NCI-H510A treated with DMSO at 0.1 percent for 48 hours (cell line): ENCODE data around the gene TMEM52B.
A peak's percentile ranks its signal among the peaks of the same experiment; 100 is the strongest.

ENCODE experiments used
- DNase-seq: peaks from one replicate; lab custom pipeline; 2025; lab: John Stamatoyannopoulos, UW

The TMEM52B gene

GRCh38 chr12:10178821-10179220 lies at the start of gene TMEM52B:
Gene TMEM52B, plus strand, starts transcription at chr12:10179032. Its CDS starts 543 bp downstream, at chr12:10179575.
- DNase-seq, result no peak

GRCh38 chr12:10130042-10130441 lies 48.8 kb upstream of the TMEM52B start, which contains the start of gene CLEC7A:
Gene CLEC7A, minus strand, starts transcription at chr12:10130199. Its CDS starts 117 bp downstream, at chr12:10130082.
- DNase-seq, result peak; percentile 25

DNA sequence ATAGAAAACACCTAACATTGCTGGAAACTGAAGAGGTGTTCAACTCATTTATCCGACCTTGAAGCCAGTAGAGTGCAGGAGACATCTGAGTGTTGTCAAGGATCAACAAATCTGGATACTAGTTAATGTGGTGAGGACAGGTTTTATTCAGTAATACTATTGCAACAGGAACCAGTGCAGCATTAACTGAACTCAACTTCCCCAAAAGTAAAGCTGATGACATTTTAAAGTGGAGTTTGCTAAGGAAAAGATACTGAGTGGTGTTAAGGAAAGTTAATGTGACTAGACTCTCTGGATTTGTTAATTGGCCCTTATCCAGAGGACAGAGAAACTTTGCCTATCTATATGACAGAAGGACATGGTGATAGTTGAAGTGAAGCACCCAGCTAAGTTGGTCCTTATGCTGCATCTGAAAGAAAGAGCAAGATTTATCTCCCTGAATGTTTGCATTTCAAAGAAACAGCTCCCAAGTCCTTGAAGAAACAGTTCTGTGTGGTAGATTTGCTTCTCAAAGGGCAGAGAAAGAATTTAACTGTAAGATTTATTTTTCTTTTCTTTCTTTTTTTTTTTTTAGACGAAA lies 47.6 kb upstream of the TMEM52B start:
- DNase-seq, result no peak

DNA sequence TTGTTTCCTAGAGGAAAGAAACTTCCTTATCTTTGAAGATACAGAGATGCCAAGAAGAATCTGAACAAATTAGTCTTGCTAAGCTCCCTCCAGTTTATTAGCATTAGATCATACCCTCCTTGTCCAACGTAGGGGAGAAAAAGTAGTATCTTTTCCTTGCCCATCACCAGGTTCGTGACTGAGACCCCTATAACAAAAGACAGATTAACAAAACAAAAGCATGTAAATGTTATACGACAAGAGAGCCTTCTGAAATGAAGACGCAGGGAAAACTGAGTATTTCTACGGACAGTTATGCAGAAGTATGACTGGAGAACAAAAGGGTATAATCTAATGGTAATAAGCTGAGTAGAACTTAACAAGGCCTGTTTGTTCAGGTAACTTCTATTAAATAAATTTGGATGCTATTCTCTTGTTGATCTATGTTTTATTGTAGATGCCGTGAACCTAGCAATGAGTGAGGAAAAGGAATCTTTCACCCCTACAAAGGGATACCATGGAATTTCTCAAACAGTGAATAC lies 45.9 kb upstream of the TMEM52B start:
- no peak for DNase-seq

DNA sequence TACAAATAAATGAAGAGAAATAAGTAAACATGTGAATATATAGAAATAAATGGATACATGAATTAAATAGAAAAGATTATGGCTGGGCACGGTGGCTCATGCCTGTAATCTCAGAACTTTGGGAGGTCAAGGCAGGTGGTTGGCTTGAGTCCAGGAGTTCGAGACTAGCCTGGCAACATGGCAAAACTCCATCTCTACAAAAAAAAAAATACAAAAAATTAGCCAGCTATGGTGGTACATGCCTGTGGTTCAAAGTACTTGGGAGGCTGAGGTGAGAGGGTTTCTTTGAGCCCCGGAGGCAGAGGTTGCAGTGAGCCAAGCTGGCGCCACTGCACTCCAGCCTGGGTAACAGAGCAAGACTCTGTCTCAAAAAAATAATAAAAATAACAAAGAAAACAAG lies 43.7 kb upstream of the TMEM52B start:
- no peak for DNase-seq

- DNase-seq, result no peak
Measured at GRCh38 chr12:10136637-10137205, 42.1 kb upstream of the TMEM52B start.

DNA sequence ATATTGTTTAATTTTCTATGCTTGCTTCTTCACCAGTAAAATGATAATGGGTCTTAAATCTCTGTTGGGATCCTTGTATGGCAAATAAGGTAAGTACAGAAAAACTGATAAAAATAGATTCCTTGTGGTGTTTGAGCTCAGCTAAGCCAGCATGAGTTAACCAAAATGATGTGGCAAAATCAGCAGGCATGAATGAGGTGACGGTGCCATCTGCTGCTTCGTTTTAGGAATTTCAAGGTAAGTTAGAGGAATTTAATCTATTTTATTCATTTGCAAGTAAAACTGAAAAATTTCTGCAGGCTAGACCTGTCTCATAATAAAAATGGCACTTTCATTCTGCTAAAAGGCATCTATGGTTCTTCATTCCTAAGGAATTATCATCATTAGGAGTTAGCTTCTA lies 38.8 kb upstream of the TMEM52B start:
- peak; percentile 71 for DNase-seq

GRCh38 chr12:10142976-10143589 lies 35.7 kb upstream of the TMEM52B start:
- DNase-seq, result no peak

DNA sequence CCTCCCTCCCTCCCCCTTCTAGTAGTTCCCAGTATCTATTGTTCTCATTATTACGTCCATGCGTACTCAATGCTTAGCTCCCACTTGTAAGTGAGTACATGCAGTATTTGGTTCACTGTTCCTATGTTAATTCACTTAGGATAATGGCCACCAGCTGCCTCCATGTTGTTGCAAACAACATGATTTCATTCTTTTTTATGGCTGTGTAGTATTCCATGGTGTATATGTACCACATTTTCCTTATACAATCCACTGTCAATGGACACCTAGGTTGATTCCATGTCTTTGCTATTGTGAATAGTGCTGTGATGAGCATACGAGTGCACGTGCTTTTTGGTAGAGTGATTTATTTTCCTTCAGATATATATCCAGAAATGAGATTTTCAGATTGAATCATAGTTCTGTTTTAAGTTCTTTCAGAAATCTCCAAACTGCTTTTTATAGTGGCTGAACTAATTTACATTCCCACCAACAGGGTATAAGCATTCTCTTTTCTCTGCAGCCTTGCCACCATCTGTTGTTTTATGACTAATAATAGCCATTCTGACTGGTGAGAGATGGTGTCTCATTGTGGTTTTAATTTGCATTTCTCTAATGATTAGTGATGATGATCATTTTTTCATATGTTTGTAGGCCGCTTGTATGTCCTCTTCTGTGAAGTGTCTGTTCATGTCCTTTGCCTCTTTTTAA lies 31.0 kb upstream of the TMEM52B start:
- no peak for DNase-seq

DNA sequence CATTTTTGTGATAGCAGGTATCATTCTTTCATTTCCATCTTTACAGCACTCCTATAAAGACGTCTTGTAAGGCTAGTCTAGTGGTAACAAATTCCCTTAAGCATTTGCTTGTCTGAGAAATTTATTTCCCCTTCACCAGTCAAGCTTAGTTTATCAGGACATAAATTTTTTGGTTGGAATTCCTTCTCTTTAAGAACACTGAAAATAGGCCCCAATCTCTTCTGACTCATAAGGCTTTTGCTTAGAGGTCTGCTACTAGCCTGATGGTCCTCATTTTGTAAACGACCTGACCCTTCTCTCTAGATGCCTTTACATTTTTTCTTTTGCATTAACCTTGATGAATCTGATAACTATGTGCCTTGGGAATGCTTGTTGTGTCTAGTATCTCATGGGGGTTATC lies 27.2 kb upstream of the TMEM52B start:
- DNase-seq, result no peak

DNA sequence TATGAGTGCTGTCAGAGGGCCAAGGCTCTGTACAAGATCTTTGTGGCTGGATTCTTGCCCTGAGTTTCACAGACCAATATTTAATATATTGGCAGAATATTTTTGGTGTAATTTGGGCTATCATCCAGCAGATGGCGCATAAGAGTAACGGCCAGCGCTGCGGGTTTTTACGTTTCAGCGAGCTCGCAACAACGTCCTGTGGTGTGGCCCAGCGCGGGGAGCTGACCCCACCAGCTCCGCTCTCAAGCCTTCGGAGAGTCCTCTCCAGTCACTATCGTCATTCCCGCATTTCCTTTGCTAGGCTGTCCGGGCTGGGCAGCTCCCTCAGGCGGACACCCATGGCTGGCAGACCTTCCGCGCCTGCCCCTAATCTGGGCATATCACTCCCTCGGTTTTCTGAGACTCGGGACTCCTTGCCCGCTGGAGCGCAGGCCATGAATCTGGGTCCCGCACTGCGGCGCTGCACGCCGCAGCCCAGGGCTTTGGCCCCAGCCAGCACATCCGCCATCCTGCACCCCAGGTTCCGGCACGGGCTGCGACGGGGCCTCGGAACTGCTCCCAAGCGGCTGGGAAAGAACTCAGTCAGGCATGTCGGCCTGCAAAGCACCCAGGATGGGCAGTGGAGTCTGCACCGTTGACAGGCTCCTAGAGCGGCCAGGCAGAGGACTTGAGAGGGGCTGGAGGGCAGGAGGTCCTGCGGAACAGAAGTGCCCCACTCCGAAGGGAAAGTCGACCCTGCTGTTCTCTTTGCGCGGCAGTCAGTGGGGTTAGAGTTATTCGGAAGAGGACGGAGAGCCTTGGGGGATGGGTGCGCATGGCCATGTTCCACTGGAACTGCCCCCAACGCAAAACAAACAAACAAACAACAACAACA lies 25.3 kb upstream of the TMEM52B start:
- peak; percentile 74 for DNase-seq

- no peak for DNase-seq
Measured at GRCh38 chr12:10154145-10154496, 24.7 kb upstream of the TMEM52B start.

DNA sequence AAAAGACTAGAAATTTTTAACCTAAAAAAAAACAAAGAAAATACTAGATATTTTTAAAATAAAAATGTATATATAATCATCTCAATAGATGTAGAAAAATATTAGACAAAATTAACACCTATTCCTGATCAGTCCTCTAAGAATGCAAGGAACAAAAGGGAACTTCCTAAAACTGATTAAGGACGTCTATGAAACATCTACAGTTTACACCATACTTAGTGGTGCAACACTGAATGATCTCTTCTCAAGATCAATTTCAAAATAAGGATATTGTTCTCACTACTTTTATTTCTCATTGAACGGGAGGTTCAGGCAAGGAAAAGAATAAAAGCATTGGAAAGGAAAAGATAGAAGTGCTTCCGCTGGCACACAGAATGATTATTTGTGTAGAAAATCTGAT lies 22.9 kb upstream of the TMEM52B start:
- no peak for DNase-seq

GRCh38 chr12:10158406-10158805 lies 20.4 kb upstream of the TMEM52B start:
- no peak for DNase-seq

DNA sequence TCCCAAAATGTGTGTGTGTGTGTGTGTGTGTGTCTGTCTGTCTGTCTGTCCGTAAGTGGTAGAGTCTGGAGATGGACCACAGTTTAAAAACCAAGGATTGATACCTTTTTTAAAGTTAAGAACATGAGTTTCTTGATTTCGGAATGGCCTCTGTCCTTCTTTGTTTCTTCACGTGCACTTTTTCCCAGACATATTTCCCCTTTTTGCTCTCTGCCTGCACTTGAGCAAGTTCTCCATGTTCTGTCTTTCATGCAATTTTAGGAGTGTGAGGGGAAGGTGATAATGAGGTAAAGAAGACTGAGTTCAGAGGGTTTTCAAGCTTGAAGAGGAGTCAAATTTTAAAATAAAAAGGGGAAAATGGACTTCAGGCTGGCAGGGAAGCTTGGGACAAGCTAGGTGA lies 19.6 kb upstream of the TMEM52B start:
- no peak for DNase-seq

DNA sequence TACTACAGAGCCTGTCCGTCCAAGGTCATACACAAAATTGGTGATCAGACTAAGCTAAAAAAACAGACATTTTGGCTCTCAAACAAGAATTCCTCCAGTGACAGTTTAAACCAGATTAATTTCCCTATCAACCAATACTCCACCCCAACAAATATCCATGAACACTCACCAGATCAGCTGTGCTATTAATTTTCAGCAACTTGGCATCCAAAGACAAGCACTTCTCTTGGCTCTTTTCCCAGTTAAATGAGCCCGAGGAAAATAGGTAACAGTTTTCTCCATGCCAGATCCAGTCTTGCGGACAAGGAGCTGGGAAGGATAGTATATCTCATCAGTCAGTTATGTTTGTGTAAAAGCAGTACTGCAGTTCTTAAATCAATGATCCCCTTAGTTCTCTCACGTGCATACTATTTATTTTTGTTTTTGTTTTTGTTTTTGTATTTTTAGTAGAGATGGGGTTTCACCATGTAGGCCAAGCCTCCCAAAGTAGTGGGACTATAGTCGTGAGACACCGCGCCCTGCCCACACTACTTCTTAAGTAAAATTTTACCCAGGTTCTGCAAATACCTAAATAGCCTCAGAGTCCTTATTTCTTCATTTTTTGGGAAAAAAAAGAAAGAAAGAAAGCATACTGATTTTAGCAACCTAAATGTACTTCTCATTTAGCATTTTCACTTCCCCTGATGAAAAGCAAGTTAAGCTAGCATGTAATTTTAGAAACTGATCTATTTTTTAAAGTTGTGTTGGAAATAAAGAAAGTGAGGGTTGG lies 18.0 kb upstream of the TMEM52B start:
- DNase-seq, result no peak

DNA sequence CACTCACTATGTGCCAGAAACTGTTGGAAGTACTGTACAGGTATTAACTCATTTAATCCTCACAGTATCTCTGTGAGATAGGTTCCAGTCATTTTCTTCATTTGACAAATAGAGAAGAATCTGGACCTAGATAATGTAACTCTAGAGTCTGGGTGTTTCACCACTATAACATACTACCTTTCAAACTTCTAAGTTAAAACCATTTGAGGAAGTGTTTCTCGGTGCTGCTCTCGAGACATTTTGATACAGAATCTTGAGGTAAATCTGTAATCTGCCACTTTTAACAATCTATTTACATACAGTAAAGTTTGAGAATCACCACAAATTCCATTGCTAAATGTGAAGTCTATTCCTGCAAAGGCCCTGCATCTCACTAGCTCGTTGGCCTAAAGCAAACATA lies 15.7 kb upstream of the TMEM52B start:
- no peak for DNase-seq

DNA sequence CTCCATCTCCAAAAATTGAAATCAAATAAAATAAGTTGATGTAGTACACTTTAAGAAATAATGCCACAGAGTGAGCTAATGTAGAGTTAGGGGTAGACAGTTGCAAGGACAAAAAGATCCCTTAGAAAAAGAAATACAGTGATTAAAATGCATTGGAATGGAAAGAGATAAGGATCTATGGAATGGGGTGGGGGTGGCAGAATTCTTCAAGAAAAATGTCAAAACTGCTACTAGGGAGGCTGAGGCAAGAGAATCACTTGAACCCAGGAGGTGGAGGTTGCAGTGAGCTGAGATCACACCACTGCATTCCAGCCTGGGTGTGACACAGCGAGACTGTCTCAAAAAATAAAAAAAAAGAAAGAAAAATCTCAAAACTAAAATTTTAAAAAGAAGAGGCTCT lies 13.4 kb upstream of the TMEM52B start:
- DNase-seq, result no peak

DNA sequence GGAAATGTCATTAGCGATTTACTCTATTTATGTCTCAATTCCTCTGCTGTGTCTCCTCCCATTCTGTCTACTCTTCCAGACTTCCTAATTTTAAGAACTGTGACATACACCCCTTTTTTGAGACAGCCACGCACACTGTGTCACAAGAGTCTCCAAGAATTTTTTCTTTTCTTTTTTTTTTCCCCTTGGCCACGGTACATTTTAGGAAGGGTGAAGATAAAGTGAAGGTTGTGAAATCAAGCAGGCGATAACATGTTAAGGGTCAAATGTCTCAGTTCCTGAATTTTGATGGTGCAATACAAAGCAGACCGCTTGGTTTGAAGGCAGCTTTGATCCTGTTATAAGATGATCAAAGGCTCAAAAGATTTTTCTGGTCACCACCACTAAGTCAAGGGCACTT lies 11.2 kb upstream of the TMEM52B start:
- no peak for DNase-seq

DNA sequence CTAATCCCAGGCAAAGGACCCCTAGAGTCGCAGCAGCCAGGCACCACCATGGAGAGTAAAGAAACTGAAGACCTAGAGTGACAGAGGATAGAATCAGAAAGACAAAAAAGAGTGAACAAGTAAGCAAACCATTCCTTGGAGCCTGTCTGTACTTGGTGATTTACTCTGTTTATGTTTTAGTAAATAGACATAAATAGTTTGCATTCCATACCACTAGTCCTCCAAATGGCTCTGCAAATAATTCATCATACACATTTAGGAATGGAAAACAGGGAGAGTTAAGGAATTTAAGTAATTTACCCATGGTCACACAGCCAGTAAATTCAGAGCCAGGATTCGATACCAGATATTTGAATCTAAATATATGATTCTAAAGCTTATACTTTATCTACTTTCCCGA lies 9.7 kb upstream of the TMEM52B start:
- DNase-seq, result no peak

DNA sequence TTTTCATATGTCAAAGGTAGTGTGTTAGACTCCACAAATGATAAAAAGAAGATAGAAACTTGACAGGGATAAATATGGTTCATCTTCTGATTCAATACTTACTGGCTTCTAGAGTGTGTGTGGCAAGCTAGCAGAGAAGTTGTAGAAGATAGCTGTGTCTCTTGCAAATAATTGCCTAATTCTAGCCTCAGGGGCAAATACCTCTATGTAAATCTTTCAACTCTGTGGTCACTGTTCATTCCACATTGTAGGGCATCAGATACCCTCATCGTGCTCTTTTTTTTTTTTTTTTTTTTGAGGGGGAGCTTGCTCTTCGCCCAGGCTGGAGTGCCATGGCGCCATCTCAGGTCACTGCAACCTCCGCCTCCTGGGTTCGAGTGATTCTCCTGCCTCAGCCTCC lies 8.6 kb upstream of the TMEM52B start:
- DNase-seq, result no peak
